A673 (cell line): Measurements from ENCODE around the gene MSL2. TPM values are rescaled to one million over a fixed set of nuclear protein-coding genes. Genes with fewer than 3 reads are reported as not detected.

ENCODE experiments used
- BruUV-seq: library from RNA; stranded (reverse); fragments of 400-500 nt; replicated peaks from 2 replicates; lab custom pipeline; 2021; lab: Mats Ljungman, UMichigan
- CTCF ChIA-PET: fragments of 300-600 bp; sonication (Branson Sonifier 250); formaldehyde crosslinking; loops from one replicate; lab custom pipeline; 2022; ENCODE audit warnings: antibody characterized with exemption; lab: Charles Lee
- POLR2A ChIA-PET: fragments of 300-600 bp; sonication (Branson Sonifier 250); formaldehyde crosslinking; loops from one replicate; lab custom pipeline; 2022; ENCODE audit warnings: antibody characterized with exemption; ENCODE audit not compliant: low non-redundant PET; lab: Charles Lee
- DNase-seq: peaks from one replicate; pipeline ENCODE4 v3.0.0-alpha.2; 2015; ENCODE audit warnings: low spot score
- H3K27ac ChIP-seq: fragments of 200-600 bp; sonication (generic); 2 replicates; pipeline ENCODE4 v1.5.1; 2016; ENCODE audit warnings: mixed run types, low read depth, mild to moderate bottlenecking, mixed read lengths, antibody characterized with exemption, low read length; ENCODE audit not compliant: poor library complexity, severe bottlenecking
- H3K27me3 ChIP-seq: fragments of 200-600 bp; sonication (generic); replicated peaks from 2 replicates; pipeline ENCODE4 v1.6.1; 2017; ENCODE audit warnings: mixed run types, low read depth, mild to moderate bottlenecking, mixed read lengths, antibody characterized with exemption, low read length; ENCODE audit not compliant: insufficient read depth, poor library complexity
- H3K36me3 ChIP-seq: fragments of 200-600 bp; sonication (generic); 2 replicates; pipeline ENCODE4 v1.6.1; 2016; ENCODE audit warnings: mixed run types, mild to moderate bottlenecking, mixed read lengths, antibody characterized with exemption, low read length; ENCODE audit not compliant: insufficient read depth, poor library complexity, severe bottlenecking
- H3K4me1 ChIP-seq: fragments of 200-600 bp; sonication (generic); 2 replicates; pipeline ENCODE4 v1.6.1; 2017; ENCODE audit warnings: mixed run types, mild to moderate bottlenecking, mixed read lengths, antibody characterized with exemption, low read length; ENCODE audit not compliant: insufficient read depth, poor library complexity, severe bottlenecking
- H3K4me3 ChIP-seq: fragments of 200-600 bp; sonication (generic); 2 replicates; pipeline ENCODE4 v1.5.1; 2016; ENCODE audit warnings: low read depth, mixed run types, mild to moderate bottlenecking, mixed read lengths, low read length; ENCODE audit not compliant: poor library complexity, severe bottlenecking
- H3K9me3 ChIP-seq: fragments of 200-600 bp; sonication (generic); 2 replicates; pipeline ENCODE4 v1.6.1; 2016; ENCODE audit warnings: mixed run types, low read depth, mild to moderate bottlenecking, mixed read lengths, antibody characterized with exemption, low read length; ENCODE audit not compliant: poor library complexity, severe bottlenecking
- CTCF ChIP-seq: fragments of 300-800, 200-600 bp; sonication (generic); conservative IDR thresholded peaks from 2 replicates; pipeline ENCODE4 v1.5.1; 2017; ENCODE audit warnings: low read depth, mild to moderate bottlenecking, antibody characterized with exemption, low read length, moderate library complexity, mixed read lengths
- EZH2 ChIP-seq: fragments of 200-600 bp; sonication (generic); IDR thresholded peaks from 2 replicates; pipeline ENCODE4 v1.6.1; 2017; ENCODE audit warnings: borderline replicate concordance, low read depth, mild to moderate bottlenecking, mixed read lengths, antibody characterized with exemption, low read length; ENCODE audit not compliant: poor library complexity, severe bottlenecking
- intact Hi-C: fragments of 100-400 bp; cut with micrococcal nuclease; formaldehyde crosslinking; loops from one replicate; pipeline ENCODE4 v1.10.0; 2022; ENCODE audit not compliant: unreplicated experiment
- total RNA-seq: library from RNA; stranded (reverse); gene quantifications from 2 replicates; pipeline ENCODE4 v1.2.3, GENCODE V29; 2021

The MSL2 gene
- total RNA-seq, 1 experiment from 2014 or later = 37.9 TPM

GRCh38 chr3:136110481-136110880, 85.7 kb downstream of the MSL2 start:
- ChIA-PET CTCF (no interaction called here), POLR2A (interaction anchor here (0.5 kb wide), 1 partner anchor 98 kb away, joined by 10 read pairs; no protein-coding TSS in a partner anchor)
- no peak overlapping the region for H3K4me3 ChIP-seq
- no TSS peak for BruUV-seq
- H3K27ac ChIP-seq = no peak overlapping the region
- intact Hi-C loops = no loop called here
- no peaks in the 10 kb centered on the region for H3K27me3 ChIP-seq
- DNase-seq = no peak
- TF ChIP-seq CTCF (no peak), EZH2 (no peak)
- no peaks in the 10 kb centered on the region for H3K4me1 ChIP-seq
- H3K36me3 ChIP-seq = no peaks in the 10 kb centered on the region
- no peaks in the 10 kb centered on the region for H3K9me3 ChIP-seq

GRCh38 chr3:136109499-136109898, 86.6 kb downstream of the MSL2 start:
- no peaks in the 10 kb centered on the region for H3K27me3 ChIP-seq
- no peaks in the 10 kb centered on the region for H3K36me3 ChIP-seq
- CTCF ChIA-PET = no interaction called here
- no peak overlapping the region for H3K27ac ChIP-seq
- no peak for DNase-seq
- no peaks in the 10 kb centered on the region for H3K9me3 ChIP-seq
- H3K4me3 ChIP-seq = no peak overlapping the region
- no peaks in the 10 kb centered on the region for H3K4me1 ChIP-seq
- intact Hi-C loops = no loop called here
- TF ChIP-seq EZH2 = no peak
- no peak for TF ChIP-seq CTCF
- POLR2A ChIA-PET = no interaction called here
- no TSS peak for BruUV-seq

- Histone ChIP-seq H3K27me3 (no peaks in the 10 kb centered on the region), H3K9me3 (no peaks in the 10 kb centered on the region), H3K27ac (no peak overlapping the region), H3K36me3 (no peaks in the 10 kb centered on the region), H3K4me1 (no peaks in the 10 kb centered on the region), H3K4me3 (no peak overlapping the region)
- TF ChIP-seq CTCF = no peak
- no peak for TF ChIP-seq EZH2
- DNase-seq = no peak
- POLR2A ChIA-PET = no interaction called here
- no TSS peak for BruUV-seq
- intact Hi-C loops = no loop called here
- CTCF ChIA-PET = no interaction called here
Measured at GRCh38 chr3:136106101-136106500, 90.0 kb downstream of the MSL2 start.
